ENCODE measurements around the gene TAC4. TPM values are rescaled to one million over a fixed set of nuclear protein-coding genes. Genes with fewer than 3 reads are reported as not detected.
A peak's percentile ranks its signal among the peaks of the same experiment; 100 is the strongest.

Gene TAC4
- total RNA-seq: not detected

GRCh38 chr17:49848019-49848473 is at the start of gene TAC4:
TSS of gene TAC4 (minus strand) at chr17:49848069. CDS start at chr17:49848017, 52 bp downstream.
- DNase-seq (ENCODE audit: low spot score): no peak

- no peak for DNase-seq (ENCODE audit: low spot score)
These were observed 49.0 kb upstream of the TAC4 start for GRCh38 chr17:49896860-49897259.

- DNase-seq (ENCODE audit: low spot score): no peak
These were observed 48.4 kb upstream of the TAC4 start for GRCh38 chr17:49896222-49896621.

- no peak for DNase-seq (ENCODE audit: low spot score)
These were observed 47.9 kb upstream of the TAC4 start for GRCh38 chr17:49895812-49896211.

- peak; percentile 75 for DNase-seq (ENCODE audit: low spot score)
These were observed 46.9 kb upstream of the TAC4 start for GRCh38 chr17:49894761-49895160.

- DNase-seq (ENCODE audit: low spot score): no peak
These were observed 44.0 kb upstream of the TAC4 start for GRCh38 chr17:49891694-49892389.

- no peak for DNase-seq (ENCODE audit: low spot score)
These were observed 43.4 kb upstream of the TAC4 start for GRCh38 chr17:49891271-49891670.

GRCh38 chr17:49890852-49891251 is 43.0 kb upstream of the TAC4 start:
- no peak for DNase-seq (ENCODE audit: low spot score)

GRCh38 chr17:49890077-49890821 is 42.4 kb upstream of the TAC4 start:
- no peak for DNase-seq (ENCODE audit: low spot score)

- no peak for DNase-seq (ENCODE audit: low spot score)
These were observed 41.6 kb upstream of the TAC4 start for GRCh38 chr17:49889500-49889899.

- no peak for DNase-seq (ENCODE audit: low spot score)
These were observed 40.0 kb upstream of the TAC4 start for GRCh38 chr17:49887744-49888360.

GRCh38 chr17:49887086-49887743 is 39.3 kb upstream of the TAC4 start:
- DNase-seq (ENCODE audit: low spot score): peak; percentile 70

GRCh38 chr17:49886036-49886435 is 38.2 kb upstream of the TAC4 start:
- no peak for DNase-seq (ENCODE audit: low spot score)

GRCh38 chr17:49882434-49882833 is 34.6 kb upstream of the TAC4 start:
- no peak for DNase-seq (ENCODE audit: low spot score)

GRCh38 chr17:49881054-49881402 is 33.2 kb upstream of the TAC4 start:
- no peak for DNase-seq (ENCODE audit: low spot score)

- peak; percentile 76 for DNase-seq (ENCODE audit: low spot score)
These were observed 32.6 kb upstream of the TAC4 start for GRCh38 chr17:49880291-49881053.

GRCh38 chr17:49878931-49879904 is 31.3 kb upstream of the TAC4 start:
- no peak for DNase-seq (ENCODE audit: low spot score)

- DNase-seq (ENCODE audit: low spot score): no peak
These were observed 27.8 kb upstream of the TAC4 start for GRCh38 chr17:49875685-49876084.

GRCh38 chr17:49874911-49875310 is 27.0 kb upstream of the TAC4 start:
- no peak for DNase-seq (ENCODE audit: low spot score)

- DNase-seq (ENCODE audit: low spot score): no peak
These were observed 26.1 kb upstream of the TAC4 start for GRCh38 chr17:49873926-49874325.
